K562 (cell line): ENCODE results near the gene N4BP2. TPM values are rescaled to one million over a fixed set of nuclear protein-coding genes. Genes with fewer than 3 reads are reported as not detected.

Source experiments
- CCNT2 ChIP-seq: IDR thresholded peaks from 2 replicates; pipeline ENCODE4 v1.6.1; 2011; ENCODE audit warnings: borderline replicate concordance, low read depth, mild to moderate bottlenecking, moderate library complexity, mixed read lengths, low read length; ENCODE audit not compliant: insufficient read length; ENCODE audit errors: extremely low read depth
- CXXC5 ChIP-seq: fragments of 250-450 bp; sonication (Bioruptor Pico); IDR thresholded peaks from 2 replicates; pipeline ENCODE4 v1.8.0; 2022; ENCODE audit warnings: inconsistent platforms, mild to moderate bottlenecking, moderate library complexity
- ELF4 ChIP-seq: fragments of 450-650 bp; formaldehyde crosslinking; IDR thresholded peaks from 2 replicates; pipeline ENCODE4 v1.4.0; 2022; ENCODE audit warnings: missing genetic modification characterization
- EP300 ChIP-seq: IDR thresholded peaks from 2 replicates; pipeline ENCODE4 v1.6.1; 2012; ENCODE audit warnings: low read length, improper control_type of control experiment
- GATAD2B ChIP-seq: fragments of 450-650 bp; IDR thresholded peaks from 2 replicates; pipeline ENCODE4 v1.6.1; 2017; ENCODE audit warnings: mild to moderate bottlenecking, borderline replicate concordance
- HDAC6 ChIP-seq: IDR thresholded peaks from 2 replicates; pipeline ENCODE4 v1.6.1; 2012; ENCODE audit warnings: low read depth, mild to moderate bottlenecking, control low read depth, inconsistent platforms, low read length, moderate library complexity
- HEY1 ChIP-seq: fragments of 250-450 bp; sonication (Bioruptor Pico); IDR thresholded peaks from 2 replicates; pipeline ENCODE4 v1.5.0; 2020; ENCODE audit warnings: mild to moderate bottlenecking, moderate library complexity, borderline replicate concordance
- ILF3 ChIP-seq: fragments of 450-650 bp; IDR thresholded peaks from 2 replicates; pipeline ENCODE4 v1.6.1; 2018; ENCODE audit warnings: antibody characterized with exemption, mild to moderate bottlenecking, moderate library complexity, borderline replicate concordance
- MEF2A ChIP-seq: IDR thresholded peaks from 2 replicates; pipeline ENCODE4 v1.6.1; 2011; ENCODE audit warnings: low read depth, mild to moderate bottlenecking, low read length, moderate library complexity; ENCODE audit not compliant: control insufficient read depth
- SOX6 ChIP-seq: fragments of 450-650 bp; IDR thresholded peaks from 2 replicates; pipeline ENCODE4 v1.6.1; 2014; ENCODE audit warnings: mild to moderate bottlenecking
- ZNF224 ChIP-seq: sonication (generic); formaldehyde crosslinking; IDR thresholded peaks from 2 replicates; pipeline ENCODE4 v1.8.0; 2022; ENCODE audit warnings: mild to moderate bottlenecking, missing genetic modification reagents
- ZNF507 ChIP-seq: conservative IDR thresholded peaks from 2 replicates; pipeline ENCODE4 v1.6.1; 2017; ENCODE audit warnings: missing genetic modification characterization, missing compliant biosample characterization
- polyA plus RNA-seq, 8 experiments: library from polyadenylated mRNA; depleted of rRNA in 4 of 8; stranded (reverse) in 5 of 8; unstranded in 3 of 8; fragments of >200 nt; fragmentation: Nextera tagmentation in 2 of 8; fragmentation: Illumina TruSeq in 1 of 8; extraction: Ambion mirVana in 2 of 8; extraction: Trizol in 1 of 8; gene quantifications; 2 replicates each; pipeline versions ENCODE4 v1.2.1 to v1.2.3, GENCODE V29; 2011 to 2014; ENCODE audit warnings: inconsistent platforms in 1 of 8, missing spikeins in 1 of 8
- total RNA-seq, 7 experiments: library from RNA; depleted of rRNA in 6 of 7; stranded (reverse); fragments of >200 nt in 6 of 7; fragmentation: Illumina TruSeq in 2 of 7; extraction: Trizol in 2 of 7; gene quantifications; 2 replicates each; pipeline versions ENCODE4 v1.2.1 to v1.2.3, GENCODE V29; 2011 to 2021; ENCODE audit warnings: low replicate concordance in 1 of 7
- TF ChIP-seq, protein P1 (sequence below): fragments of 250-450 bp; sonication (Bioruptor Pico); IDR thresholded peaks from 2 replicates; pipeline ENCODE4 v1.4.0; 2020; ENCODE audit warnings: mild to moderate bottlenecking, moderate library complexity, borderline replicate concordance
- TF ChIP-seq, protein P2 (sequence below), 3 experiments: fragments of 200-800 bp in 1 of 3; fragments of 250-450 bp in 1 of 3; fragments of 450-650 bp in 1 of 3; sonication (Bioruptor Pico) in 1 of 3; sonication (Bioruptor generic) in 1 of 3; formaldehyde crosslinking in 1 of 3; IDR thresholded peaks; 2 replicates each; pipeline versions ENCODE4 v1.6.1 to v1.8.0; 2016 to 2022; ENCODE audit warnings: mild to moderate bottlenecking in 2 of 3, missing genetic modification characterization in 2 of 3, missing compliant biosample characterization in 1 of 3, moderate library complexity in 1 of 3
- TF ChIP-seq, protein P3 (sequence below): sonication (generic); formaldehyde crosslinking; IDR thresholded peaks from 2 replicates; pipeline ENCODE4 v1.8.1; 2023; ENCODE audit warnings: missing genetic modification reagents, mild to moderate bottlenecking, borderline replicate concordance

N4BP2 gene
- total and polyA plus RNA-seq, 9 of the 15 experiments (the other 6 are each of a cell fraction or from before 2014, with no cell fraction given): 2.7 to 12.6 (median 7.6) TPM

DNA sequence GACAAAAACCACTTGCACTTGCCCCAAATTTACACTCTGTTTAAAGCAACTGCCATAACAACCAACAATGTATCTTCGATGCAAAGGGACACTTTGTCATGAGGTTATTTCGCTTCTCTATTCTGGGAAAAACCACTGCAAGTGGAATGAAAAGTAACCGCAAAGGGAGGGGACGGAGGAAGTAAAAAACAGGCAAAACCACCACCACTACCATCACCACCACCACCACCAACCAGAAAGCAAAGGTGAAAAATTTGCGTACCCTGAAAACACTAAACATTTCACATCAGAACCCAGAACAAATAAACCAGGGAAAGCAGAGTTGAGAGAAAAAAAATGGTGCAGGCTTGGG is 1.2 kb upstream of the N4BP2 start (continued):
- TF ChIP-seq, protein P1, sequence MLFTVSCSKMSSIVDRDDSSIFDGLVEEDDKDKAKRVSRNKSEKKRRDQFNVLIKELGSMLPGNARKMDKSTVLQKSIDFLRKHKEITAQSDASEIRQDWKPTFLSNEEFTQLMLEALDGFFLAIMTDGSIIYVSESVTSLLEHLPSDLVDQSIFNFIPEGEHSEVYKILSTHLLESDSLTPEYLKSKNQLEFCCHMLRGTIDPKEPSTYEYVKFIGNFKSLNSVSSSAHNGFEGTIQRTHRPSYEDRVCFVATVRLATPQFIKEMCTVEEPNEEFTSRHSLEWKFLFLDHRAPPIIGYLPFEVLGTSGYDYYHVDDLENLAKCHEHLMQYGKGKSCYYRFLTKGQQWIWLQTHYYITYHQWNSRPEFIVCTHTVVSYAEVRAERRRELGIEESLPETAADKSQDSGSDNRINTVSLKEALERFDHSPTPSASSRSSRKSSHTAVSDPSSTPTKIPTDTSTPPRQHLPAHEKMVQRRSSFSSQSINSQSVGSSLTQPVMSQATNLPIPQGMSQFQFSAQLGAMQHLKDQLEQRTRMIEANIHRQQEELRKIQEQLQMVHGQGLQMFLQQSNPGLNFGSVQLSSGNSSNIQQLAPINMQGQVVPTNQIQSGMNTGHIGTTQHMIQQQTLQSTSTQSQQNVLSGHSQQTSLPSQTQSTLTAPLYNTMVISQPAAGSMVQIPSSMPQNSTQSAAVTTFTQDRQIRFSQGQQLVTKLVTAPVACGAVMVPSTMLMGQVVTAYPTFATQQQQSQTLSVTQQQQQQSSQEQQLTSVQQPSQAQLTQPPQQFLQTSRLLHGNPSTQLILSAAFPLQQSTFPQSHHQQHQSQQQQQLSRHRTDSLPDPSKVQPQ (CRISPR knock-in tag): no peak
- TF ChIP-seq SOX6 (peak; percentile 37; the same call in 1 of the 2 replicates), ELF4 (CRISPR knock-in tag) (0 out of 2 replicates have a peak, but pooled peaks have one; percentile 4), MEF2A (no peak), EP300 (peak; percentile 67), HDAC6 (no peak), HEY1 (CRISPR knock-in tag) (no peak), ZNF507 (tag) (no peak), ZNF224 (CRISPR knock-in tag) (no peak), ILF3 (no peak), GATAD2B (no peak), CXXC5 (CRISPR knock-in tag) (no peak), CCNT2 (no peak)
- TF ChIP-seq, protein P2, sequence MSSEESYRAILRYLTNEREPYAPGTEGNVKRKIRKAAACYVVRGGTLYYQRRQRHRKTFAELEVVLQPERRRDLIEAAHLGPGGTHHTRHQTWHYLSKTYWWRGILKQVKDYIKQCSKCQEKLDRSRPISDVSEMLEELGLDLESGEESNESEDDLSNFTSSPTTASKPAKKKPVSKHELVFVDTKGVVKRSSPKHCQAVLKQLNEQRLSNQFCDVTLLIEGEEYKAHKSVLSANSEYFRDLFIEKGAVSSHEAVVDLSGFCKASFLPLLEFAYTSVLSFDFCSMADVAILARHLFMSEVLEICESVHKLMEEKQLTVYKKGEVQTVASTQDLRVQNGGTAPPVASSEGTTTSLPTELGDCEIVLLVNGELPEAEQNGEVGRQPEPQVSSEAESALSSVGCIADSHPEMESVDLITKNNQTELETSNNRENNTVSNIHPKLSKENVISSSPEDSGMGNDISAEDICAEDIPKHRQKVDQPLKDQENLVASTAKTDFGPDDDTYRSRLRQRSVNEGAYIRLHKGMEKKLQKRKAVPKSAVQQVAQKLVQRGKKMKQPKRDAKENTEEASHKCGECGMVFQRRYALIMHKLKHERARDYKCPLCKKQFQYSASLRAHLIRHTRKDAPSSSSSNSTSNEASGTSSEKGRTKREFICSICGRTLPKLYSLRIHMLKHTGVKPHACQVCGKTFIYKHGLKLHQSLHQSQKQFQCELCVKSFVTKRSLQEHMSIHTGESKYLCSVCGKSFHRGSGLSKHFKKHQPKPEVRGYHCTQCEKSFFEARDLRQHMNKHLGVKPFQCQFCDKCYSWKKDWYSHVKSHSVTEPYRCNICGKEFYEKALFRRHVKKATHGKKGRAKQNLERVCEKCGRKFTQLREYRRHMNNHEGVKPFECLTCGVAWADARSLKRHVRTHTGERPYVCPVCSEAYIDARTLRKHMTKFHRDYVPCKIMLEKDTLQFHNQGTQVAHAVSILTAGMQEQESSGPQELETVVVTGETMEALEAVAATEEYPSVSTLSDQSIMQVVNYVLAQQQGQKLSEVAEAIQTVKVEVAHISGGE (CRISPR knock-in tag; IDR thresholded peaks at IDR 0.05): no peak
- TF ChIP-seq, protein P3, sequence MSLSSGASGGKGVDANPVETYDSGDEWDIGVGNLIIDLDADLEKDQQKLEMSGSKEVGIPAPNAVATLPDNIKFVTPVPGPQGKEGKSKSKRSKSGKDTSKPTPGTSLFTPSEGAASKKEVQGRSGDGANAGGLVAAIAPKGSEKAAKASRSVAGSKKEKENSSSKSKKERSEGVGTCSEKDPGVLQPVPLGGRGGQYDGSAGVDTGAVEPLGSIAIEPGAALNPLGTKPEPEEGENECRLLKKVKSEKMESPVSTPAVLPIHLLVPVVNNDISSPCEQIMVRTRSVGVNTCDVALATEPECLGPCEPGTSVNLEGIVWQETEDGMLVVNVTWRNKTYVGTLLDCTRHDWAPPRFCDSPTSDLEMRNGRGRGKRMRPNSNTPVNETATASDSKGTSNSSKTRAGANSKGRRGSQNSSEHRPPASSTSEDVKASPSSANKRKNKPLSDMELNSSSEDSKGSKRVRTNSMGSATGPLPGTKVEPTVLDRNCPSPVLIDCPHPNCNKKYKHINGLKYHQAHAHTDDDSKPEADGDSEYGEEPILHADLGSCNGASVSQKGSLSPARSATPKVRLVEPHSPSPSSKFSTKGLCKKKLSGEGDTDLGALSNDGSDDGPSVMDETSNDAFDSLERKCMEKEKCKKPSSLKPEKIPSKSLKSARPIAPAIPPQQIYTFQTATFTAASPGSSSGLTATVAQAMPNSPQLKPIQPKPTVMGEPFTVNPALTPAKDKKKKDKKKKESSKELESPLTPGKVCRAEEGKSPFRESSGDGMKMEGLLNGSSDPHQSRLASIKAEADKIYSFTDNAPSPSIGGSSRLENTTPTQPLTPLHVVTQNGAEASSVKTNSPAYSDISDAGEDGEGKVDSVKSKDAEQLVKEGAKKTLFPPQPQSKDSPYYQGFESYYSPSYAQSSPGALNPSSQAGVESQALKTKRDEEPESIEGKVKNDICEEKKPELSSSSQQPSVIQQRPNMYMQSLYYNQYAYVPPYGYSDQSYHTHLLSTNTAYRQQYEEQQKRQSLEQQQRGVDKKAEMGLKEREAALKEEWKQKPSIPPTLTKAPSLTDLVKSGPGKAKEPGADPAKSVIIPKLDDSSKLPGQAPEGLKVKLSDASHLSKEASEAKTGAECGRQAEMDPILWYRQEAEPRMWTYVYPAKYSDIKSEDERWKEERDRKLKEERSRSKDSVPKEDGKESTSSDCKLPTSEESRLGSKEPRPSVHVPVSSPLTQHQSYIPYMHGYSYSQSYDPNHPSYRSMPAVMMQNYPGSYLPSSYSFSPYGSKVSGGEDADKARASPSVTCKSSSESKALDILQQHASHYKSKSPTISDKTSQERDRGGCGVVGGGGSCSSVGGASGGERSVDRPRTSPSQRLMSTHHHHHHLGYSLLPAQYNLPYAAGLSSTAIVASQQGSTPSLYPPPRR (CRISPR knock-in tag): no peak
